GM18907 (cell line): ENCODE measurements around the gene SLC35D1.
A peak's percentile ranks its signal among the peaks of the same experiment; 100 is the strongest.
"Not testable (repeated sequence)": the region's sequence is repeated elsewhere in the genome, so short reads cannot be mapped to it uniquely, and the experiment has no call there.

Experiments used
- ATAC-seq: cut with Tn5 transposase; IDR thresholded peaks from one replicate; pipeline ENCODE4 v1.9.1; 2021; ENCODE audit warnings: mild to moderate bottlenecking, moderate library complexity; ENCODE audit not compliant: unreplicated experiment

The SLC35D1 gene

DNA sequence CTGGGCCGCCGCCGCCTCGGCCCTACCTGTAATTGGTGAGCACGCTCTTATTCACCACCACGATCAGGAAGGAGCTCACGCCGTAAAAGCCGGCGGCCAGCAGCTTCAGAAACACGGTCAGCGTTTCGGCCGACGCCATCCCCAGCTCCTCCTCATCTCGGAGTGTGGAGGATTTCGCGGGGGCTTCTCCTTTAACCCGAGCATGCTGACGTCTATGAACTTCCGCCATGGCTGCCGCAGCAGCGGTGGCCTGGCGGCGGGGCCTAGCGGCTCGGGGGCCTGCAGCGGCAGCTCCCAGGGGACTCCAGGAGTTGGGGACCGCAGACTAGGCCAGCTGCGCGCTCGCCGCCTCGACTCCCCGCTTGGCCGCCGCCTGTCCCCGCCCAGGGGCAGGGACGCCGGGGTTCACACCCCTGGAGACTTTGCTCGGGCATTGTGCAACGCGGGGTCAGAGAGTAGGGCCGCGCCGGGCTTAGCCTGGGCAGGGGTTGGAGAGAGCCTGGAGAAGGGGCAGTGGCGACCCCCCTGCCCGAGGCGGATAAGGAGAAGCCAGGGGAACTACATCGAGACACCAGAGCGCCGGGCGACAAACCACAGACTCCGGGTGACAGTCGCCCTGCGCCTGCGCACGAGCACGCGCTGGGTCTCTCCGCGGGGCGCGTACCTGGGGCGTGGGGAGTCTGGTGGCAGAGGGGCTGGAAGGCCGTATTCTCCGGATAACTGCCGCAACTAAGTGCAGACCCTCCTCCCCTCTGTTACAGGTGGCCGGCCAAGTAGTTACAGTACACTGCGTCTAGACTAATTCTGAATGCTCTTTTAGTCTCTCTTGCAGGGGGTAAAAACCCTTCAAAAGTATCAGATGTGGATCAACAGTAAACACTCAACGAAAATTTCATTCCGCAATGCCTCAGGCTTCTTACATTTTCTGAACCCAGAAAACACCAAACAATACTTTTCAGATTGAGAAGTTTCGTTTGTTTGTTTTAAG lies at the start of gene SLC35D1:
SLC35D1 (minus strand) TSS at position 364 of the 988 bp plus-strand sequence; CDS start at position 229, 135 bp downstream.
- peak; percentile 85 for ATAC-seq

DNA sequence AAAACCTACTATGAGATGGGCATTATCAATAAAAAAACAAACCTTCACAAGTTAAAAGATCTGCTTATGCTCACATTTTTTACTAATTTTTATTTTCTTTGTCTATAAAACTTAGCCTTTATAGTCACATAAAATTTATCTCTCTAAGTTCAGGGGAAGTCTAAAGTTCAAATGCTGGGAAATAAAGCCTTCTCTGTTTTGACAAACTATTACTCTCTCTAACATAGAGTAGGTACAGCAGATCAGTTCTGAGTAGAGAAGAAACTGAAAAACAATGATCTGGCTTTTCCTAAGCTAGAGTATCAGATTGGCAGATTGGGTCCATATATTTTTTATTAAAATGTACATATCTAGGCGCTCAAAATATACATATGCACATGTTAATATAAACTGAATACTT lies 49.6 kb upstream of the SLC35D1 start:
- ATAC-seq = no peak

DNA sequence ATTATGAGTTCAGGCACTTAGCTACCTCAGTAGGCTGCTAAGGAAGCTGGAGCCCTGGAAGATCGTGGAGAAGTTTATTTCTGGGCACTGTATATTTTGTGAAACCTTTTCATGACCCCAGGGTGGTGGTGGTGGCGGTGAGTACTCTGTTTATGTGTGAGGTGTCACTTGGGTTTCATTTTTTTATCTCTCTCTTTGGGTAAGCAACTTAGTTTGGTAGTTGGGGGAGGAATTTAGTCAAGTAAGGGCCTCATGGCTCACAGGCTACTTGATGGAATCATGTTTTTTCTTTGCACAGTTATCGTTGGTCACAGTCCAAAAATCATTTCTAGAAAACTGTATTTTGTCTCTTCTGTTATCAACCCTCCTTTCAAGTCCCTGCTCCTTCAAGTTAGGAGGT lies 46.9 kb upstream of the SLC35D1 start:
- no peak for ATAC-seq

DNA sequence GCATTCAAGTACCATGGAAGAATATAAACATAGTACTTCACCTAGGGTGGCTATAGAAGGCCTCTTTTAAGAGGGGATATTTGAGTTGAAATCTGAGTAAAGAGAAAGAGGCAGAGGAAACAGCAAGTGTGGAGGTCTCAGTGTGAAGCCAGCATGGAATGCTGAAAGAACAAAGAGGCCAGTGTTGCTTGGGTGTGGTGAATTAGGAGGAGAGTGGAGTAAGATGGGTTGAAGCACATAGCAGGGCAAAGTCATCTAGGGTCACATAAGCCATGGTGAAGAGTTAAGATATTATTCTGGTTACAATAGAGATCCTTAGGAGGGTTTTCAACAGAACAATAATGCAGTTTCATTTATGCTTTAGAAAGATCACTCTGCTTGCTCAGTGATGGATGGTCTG lies 43.4 kb upstream of the SLC35D1 start:
- no peak for ATAC-seq

DNA sequence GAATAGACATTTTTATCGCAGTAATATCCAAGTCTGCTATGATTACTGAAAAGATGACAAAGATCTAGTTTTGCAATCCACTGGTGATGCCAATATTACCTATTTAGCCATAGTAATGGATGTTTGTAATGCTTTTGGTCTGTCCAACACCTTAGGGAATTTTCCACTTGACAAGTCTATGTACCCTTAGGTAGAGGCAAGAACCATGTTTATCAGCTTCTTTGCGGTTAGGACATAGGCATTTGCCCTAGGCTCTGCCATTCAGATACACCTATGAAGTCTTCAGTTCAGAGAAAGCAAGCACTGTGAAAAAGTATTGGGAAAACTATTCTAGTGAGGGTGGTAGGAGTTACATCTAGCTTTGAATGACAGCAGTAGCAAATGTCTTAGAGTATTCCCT lies 40.2 kb upstream of the SLC35D1 start:
- no peak for ATAC-seq

DNA sequence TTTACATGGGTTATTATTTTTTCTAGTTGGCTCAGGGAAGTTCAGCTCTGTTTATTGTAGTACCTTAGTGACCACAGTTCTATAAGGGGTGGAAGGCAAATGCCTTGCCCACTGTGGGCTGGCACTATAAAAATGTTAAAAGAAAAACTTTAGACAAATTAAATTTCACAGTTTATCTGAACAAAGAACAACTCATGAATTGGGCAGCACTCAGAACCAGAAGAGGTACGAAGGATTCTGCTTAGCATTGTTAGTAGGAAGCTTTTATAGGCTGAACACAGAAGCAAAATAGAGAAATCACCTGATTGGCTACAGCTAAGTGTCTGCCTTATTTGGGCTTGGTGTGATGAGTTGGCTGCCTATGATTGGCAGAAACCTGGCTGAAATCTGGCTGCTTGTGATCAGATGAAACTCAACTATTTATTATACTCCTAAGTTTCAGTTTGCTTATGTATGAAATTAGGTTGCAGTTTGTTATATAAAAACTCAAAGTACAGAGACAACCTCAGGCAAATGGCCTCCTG lies 35.8 kb upstream of the SLC35D1 start:
- ATAC-seq = no peak

DNA sequence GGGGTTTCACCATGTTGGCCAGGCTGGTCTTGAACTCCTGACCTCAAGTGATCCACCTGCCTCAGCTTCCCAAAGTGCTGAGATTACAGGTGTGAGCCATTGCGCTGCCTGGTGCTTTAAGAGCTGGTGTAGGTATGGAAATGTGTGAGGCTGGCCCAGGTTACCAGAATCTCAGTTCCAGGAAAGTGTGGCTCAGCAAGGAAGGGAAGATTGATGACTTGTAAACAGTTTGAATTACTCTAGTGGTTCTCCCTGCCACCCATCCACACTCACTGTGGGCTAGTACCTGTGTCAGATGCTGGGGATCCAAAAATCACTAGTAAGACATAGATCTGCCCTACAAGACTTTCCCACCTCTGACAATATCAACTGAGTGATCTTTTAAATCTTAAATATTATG lies 34.5 kb upstream of the SLC35D1 start:
- ATAC-seq = no peak

DNA sequence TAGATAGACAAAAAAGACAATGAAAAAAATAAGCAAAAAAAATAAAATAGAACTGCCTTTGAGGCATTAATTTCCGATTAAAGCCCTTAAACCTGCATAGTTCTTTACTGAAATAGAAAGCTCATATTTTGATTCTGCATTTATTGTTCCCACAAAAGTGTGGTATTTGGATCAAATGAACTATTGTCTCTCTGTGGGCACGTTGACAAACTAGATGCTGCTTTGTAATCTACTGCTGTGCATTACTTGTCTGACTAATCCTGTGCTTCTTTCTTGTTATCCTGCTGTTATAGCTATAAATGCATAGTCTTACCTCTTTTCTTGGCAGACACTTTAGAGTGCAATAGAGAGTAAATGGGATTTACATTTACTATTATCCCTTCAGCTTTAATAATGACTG lies 31.4 kb upstream of the SLC35D1 start:
- ATAC-seq = no peak

DNA sequence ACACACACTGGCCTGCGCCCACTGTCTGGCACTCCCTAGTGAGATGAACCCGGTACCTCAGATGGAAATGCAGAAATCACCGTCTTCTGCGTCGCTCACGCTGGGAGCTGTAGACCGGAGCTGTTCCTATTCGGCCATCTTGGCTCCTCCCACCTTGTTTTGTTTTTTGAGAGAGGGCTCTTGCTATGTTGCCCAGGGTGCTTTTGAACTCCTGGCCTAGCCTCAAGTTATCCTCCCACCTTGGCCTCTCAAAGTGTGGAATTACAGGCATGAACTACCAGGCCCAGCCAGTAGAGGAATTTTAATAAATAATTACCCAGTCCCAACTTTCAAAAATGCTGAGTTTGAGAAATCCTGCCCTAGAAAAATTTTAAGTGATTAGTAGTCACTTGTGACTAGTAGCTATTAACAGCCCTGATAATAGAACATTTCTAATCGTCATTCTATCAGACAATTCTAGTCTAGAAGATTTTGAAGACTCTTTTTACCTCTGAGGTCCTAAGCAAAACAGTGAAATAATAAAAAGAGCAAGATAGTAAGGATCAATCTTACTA lies 30.9 kb upstream of the SLC35D1 start:
- no peak for ATAC-seq

DNA sequence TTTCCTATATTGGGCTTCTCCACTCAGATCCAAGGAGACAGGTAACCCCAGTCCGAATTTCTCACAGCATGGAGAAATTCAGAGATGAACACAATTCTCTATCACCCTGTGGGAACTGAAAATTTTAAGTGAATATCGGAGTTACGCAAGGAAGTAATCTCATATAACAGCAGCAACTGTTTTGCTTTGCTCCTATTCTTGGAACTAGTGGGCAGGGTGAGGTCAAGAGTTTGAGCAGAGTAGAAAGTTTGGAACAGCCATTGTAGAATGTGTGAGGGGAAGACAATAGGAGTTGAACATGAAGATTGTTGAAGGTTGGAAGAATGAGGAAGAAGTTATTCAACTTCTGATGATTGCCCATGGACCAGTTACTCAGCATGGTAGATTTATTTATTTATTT lies 24.3 kb upstream of the SLC35D1 start:
- ATAC-seq = no peak

DNA sequence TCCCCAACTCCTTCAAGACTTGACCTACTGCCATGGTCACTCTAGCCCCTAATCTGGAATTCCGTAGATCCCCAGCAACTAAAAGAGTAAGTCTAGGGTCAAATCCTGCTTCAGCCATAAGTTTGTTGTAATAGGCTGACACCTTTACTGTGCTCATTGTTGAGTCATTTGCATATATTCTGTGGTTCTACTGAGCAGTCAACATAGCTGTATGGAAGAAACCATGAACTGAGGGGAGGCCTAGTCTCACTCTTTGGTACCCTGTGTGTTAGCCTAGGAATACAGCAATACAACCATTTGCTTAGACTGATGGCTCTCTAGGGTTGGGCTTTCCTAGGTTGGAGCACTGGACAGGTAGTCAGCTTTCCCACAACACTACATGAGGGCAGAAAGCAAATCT lies 23.6 kb upstream of the SLC35D1 start:
- ATAC-seq = no peak

DNA sequence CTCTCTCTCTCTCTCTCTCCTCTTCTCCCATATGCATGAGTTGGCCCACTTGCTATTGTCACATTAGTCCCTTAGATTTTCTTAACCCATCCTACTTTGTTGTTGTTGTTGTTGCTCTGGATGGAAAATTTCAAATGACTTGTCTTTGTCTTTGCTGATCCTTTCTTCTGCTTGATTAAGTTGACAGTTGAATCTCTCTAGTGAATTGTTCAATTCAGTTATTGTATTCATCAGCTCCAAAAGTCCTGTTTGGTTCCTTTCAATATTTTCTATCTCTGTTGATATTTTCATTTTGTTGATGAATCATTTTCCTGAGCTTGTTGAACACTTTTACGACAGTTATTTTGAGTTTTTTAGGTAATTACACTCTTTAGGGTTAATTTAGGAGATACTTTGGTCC lies 18.8 kb upstream of the SLC35D1 start:
- ATAC-seq = no peak

DNA sequence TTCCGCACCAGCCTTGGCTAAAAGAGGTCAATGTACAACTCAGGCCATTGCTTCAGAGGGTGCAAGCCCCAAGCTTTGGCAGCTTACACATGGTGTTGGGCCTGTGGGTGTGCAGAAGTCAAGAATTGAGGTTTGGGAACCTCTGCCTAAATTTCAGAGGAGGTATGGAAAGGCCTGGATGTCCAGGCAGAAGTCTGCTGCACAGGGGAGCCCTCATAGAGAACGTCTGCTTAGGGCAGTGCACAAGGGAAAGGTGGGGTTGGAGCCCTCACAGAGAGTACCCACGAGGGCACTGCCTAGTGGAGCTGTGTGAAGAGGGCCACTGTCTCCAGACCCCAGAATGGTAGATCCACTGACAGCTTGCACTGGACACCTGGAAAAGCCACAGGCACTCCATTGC lies 13.7 kb upstream of the SLC35D1 start:
- not testable (repeated sequence) for ATAC-seq

DNA sequence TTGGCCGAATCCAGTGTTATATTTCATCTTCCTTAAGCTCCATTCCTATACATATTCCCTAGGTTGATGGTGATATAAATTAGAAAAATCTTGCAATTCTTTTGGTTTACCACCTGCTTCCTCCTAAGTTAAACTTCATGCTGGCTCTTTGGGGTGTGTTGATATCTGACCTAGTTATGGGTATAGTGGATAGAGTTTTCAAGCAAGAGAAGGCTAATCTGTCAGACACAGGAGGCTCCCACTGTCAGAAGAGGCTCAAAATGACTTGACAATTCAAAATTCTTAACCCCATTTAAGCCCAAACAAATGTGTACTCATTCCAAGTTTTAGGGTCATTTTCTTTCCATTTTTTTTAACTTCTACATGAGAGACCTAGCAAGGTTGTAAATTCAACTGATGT lies 8.5 kb upstream of the SLC35D1 start:
- ATAC-seq = no peak

DNA sequence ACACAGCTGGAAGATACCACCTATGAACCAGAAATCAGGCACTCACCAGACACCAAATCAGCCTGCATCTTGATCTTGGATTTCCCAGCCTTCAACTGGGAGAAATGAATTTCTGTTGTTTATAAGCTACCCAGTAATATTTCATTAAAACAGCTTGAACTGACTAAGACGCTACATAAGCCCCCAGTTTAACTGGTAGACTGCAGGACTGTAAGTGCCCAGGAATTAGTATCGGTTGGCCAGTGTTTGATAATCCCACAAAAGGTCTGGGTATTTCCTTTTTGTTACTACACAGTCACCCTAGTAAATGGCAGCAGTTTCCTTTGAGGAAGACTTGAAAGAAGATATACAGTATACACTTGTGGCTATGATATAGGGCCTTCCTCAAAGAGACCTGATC lies 7.3 kb upstream of the SLC35D1 start:
- no peak for ATAC-seq

DNA sequence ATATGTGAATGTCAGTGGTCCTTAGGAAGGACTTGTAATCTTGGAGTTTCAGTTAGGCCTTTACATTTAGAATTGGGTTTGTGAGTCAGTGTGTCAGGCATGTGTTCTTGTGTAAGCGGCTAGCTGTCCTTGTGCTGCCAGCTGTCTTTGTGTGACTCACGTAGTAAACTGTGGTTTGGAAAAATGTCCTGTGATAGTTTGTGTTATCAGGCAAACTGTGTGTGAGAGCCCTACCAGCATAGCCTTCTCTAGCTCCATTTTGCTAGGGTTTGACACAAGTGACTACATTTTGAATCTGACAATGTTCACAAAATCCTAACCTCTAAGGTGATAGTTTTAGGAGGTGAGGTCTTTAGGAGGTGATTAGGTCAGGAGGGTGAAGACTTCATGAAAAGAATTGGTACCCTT lies 6.9 kb upstream of the SLC35D1 start:
- ATAC-seq = no peak

DNA sequence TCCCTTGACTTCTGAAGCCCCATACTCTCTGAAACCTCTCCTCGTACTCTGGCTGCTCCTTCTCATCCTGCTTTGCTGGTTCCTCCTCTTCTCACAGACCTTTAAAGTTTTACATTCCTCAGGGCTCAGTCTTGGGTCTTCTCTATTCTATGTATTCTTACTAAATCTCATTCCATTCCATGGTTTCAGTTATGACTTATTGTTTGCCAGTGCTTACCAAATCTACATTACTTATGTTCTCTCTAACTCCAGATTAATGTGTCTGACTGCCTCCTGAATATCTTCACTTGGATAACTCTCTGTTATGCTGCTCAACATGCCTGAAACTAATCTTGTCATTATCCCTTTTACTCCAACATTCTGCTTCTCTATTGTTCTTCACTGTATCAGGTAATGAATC lies 5.4 kb upstream of the SLC35D1 start:
- ATAC-seq = no peak

DNA sequence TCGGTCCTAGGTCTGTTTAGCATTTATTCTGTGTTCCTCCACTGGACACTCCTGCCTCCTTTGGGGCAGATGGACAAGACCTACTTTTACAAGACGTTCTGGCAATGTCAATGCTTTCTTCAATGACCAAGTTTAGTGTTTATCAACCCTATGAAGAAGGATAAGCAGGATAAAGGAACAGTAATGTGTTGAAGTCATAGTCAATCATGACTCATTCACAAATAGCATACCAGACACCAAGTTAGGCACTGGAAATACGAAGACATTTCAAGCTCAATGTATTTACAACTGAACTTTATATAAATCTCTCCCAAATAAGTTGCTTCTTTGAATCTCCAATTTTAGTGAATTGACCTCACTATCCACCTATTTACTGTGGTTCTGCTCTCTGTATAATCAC lies 4.8 kb upstream of the SLC35D1 start:
- ATAC-seq = no peak

DNA sequence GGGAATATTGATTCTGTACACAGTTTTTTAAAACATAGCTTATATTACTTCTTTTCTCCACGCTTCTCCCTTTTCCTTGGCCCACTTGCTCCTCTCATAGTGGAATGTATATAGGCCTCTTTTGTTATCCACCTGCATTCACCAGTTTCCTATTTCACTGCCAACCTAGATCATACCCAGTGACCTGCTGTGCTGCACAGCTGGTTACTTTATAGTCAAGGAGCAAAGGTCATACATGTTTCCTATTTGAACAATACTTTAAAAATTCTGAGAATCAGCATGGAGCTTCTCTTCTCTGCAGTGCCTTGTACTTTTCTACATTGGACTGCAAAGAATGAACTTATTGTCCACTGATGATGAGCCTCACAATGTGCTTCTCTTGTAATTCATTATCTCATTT lies 4.3 kb upstream of the SLC35D1 start:
- no peak for ATAC-seq

DNA sequence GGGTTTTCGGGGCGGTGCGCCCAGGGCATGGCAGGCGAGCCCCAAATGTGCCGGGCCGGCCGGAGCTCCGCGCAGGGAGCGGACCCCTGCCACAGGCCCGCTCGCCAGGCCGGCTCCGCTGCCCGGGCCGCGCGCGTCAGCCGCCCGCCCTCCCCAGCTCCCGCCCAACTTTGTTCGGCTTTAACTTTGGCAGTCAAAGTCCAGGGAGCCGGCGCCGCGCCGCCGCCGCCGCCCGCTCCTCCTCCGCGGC lies 488 bp downstream of the SLC35D1 start:
- ATAC-seq = peak; percentile 53

DNA sequence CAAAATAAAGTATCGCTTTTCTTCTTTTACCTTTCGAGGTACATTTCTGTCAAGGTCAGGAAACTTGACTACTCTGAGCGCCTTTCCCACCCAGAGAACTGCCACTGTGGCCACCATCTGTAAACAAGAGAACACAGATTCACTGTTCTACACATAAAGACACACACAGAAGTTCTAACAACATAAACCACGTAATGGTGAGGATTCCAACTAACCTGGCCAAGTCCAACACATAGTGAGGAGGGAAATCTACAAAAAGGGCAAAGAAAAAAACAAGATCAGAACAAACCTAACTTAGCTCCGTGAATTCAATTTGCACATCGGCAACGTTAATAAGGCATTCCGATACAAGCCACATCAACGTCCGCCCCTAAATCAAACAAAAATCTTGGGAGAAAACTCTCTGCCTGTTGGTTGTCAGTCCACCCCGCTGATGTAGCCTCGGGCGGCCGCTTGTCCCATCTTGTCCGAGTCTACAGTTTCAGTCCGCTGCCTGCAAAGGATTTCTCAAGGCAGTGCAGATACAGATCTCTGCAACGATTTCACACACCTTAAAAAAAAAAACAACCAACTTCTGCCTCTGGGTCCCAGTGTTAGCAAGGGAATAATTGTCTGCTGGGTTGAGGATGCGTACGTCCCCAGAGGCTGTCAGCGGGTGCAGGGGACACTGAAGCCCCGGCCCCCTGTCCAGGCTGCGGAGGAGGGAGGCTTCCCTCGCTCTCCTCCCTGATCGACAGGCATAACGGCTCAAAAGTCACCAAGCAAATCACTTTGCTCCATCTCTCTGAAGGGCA lies 1.0 kb downstream of the SLC35D1 start:
- peak; percentile 12 for ATAC-seq

DNA sequence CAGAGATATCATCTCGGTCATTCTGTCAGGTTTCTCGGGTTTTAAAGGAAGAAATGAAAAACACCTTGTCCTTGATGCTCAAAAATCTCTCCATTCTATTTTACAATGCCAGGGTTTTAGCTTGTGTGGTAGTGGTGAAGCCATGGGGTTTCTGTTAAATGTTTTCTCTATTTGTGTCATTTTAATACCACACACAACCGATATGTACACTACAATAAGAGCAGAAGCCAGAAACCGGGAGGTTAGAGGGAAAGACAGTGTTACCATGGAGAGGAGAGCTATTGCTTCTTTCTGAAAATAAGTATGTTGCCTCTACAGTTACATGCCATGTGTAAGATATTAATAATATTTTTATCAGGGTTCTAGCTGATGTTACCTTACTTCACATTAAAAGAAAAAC lies 2.8 kb downstream of the SLC35D1 start:
- no peak for ATAC-seq
